Measurements from ENCODE around the gene NBAS. TPM values are rescaled to one million over a fixed set of nuclear protein-coding genes. Genes with fewer than 3 reads are reported as not detected.

NBAS gene
- polyA plus RNA-seq, 2 of the 4 experiments (the other 2 are of a cell fraction), result 16.7 to 34.9 TPM

GRCh38 chr2:15117409-15118050 is 443.6 kb downstream of the NBAS start:
- no peak overlapping the region for H3K4me2 ChIP-seq
- TF ChIP-seq ESRRA (IDR thresholded peaks at IDR 0.05; ENCODE audit: borderline replicate concordance, low read length) (no peak), ATOH8 (CRISPR knock-in tag; IDR thresholded peaks at IDR 0.05; ENCODE audit: low read depth) (no peak), JUN (IDR thresholded peaks at IDR 0.05) (no peak)
- CTCF ChIA-PET, result no interaction called here
- DNase-seq (ENCODE audit: low read depth in 1 of 2, low spot score in 1 of 2) (no peak), ATAC-seq (peak in 1 of 2 experiments; percentile 54; a peak in 3 of 6 replicates), FAIRE-seq (no peak)
- H3K4me3 ChIP-seq, result no peak overlapping the region
- no peaks in the 10 kb centered on the region for H3K4me1 ChIP-seq
- H3K27ac ChIP-seq, result no peak overlapping the region
- POLR2A ChIA-PET, result no interaction called here
- WGBS (ENCODE audit: missing lambda C conversion rate), result 21% methylated on average over 4 of the region's 4 CpGs
- H3K9me3 ChIP-seq, result peaks cover 9% of the 10 kb centered on the region; the same call in 2 of the 3 replicates

Other genes with a start within 250 kb of the NBAS start
- gene DDX1, start 30.5 kb upstream of the NBAS start, polyA plus RNA-seq (2011; rRNA removed), result 166 and 214 TPM in 2 replicates
- gene DDX1, start 30.5 kb upstream of the NBAS start, polyA plus RNA-seq (2017; fragmentation: RNase III; extraction: RNeasy Plus Mini Kit Qiagen cat#74134 plus additional on column Dnase treatment), result 157 to 176 TPM (median 160 TPM) in 3 replicates

Measured in A549 (cell line).